ENCODE measurements around the gene JAKMIP1. TPM values are rescaled to one million over a fixed set of nuclear protein-coding genes. Genes with fewer than 3 reads are reported as not detected.
"Not testable (repeated sequence)": the region's sequence is repeated elsewhere in the genome, so short reads cannot be mapped to it uniquely, and the experiment has no call there.

The JAKMIP1 gene
- total RNA-seq, 1 experiment from 2014 or later: not detected

DNA sequence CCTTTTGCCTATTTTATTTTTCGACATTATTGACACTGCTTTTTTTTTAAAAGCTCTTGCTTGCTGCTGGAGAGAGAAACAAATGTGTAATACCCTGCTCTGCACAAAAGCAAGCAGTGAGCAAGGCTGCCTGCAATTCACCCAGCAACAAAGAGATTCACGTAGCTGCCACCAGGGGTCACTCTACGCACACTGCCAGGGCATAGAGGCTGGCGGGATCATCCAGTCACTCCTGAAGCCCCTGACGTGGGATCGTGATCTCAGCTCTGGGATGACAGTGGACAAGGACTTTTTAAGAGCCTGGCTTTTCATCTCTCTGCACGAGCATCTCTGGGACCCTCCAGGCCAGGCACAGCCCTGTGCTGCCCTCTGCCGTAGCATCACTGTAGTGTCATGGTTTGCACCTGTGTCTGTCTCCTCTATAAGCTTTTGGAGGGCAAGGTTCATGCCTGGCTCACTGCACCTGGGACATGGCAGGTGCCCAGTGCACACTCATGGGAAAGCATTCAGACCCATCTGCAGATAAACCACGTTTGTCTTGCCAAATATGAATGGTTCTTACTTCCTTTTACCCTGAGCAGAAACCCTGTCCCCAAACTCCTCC is 201.9 kb downstream of the JAKMIP1 start:
- H3K4me3 ChIP-seq: no peak overlapping the region
- DNase-seq: peak; percentile 64 to 88
- H3K4me1 ChIP-seq: 0 out of 2 replicates have a peak, but pooled peaks cover 6% of the 10 kb centered on the region
- H3K9me3 ChIP-seq (replicated peaks): no peaks in the 10 kb centered on the region
- no peaks in the 10 kb centered on the region for H3K27me3 ChIP-seq
- H3K27ac ChIP-seq: no peak overlapping the region
- no peaks in the 10 kb centered on the region for H3K36me3 ChIP-seq

DNA sequence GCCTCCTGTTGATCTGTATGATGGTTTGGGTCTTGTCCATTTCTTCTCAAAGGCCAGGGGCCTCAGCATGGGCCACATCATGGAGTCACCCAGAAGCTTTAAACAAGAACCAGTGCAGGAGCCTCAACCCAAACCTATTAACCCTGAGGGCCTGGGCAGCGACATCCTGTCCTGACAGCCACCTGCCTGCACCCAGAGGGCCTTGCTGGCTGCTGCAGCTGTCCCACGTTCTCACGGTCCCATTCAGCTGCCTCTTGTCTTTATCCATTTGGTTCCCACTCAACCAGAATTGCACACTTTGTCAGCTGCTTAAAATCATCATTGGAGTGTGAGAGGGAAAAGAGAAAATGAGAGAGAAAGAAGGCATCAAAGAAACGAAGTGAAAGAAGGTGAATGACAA is 203.7 kb downstream of the JAKMIP1 start:
- Histone ChIP-seq H3K4me3 (no peak overlapping the region), H3K27ac (peak overlapping the region; percentile 27; the same call in 1 of the 2 replicates), H3K9me3 (replicated peaks) (no peaks in the 10 kb centered on the region), H3K4me1 (0 out of 2 replicates have a peak, but pooled peaks cover 6% of the 10 kb centered on the region), H3K36me3 (no peaks in the 10 kb centered on the region), H3K27me3 (no peaks in the 10 kb centered on the region)
- DNase-seq: peak; percentile 75 to 86

DNA sequence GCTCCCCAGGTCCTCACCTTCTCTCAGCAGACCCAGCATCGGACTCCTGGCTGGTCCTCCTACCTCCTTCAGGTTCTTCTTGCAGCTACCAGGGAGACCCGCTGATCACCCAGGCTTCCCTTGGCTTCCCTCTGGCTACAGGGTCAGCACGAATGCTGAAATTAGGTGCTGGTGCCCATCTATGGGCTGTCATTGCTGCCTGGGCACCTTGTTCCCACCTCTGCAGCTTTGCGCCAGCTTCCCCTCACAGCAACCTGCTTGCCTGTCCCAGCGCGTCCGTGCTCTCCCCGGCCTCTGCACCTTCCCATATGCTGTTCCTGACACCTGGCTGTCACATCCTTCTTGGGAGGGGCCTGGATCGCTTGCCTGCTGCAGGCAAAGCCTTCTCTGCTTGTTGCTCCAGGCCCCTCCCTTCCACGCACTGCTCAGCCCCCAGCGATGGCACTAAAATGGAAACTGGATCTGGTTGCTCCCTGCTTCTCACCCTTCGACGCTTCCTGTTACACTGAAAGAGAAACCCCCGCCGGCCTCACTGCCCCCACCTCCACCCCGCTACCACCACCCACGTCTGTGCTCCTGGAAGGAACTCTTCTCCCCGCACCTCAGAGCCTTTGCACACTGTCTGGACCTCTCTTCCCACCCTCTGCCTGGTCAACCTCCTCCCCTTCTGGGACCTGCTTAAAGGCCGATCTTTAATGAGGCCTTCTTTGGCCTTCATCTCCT is 204.3 kb downstream of the JAKMIP1 start:
- peak in 1 of 2 experiments; percentile 35 for DNase-seq
- Histone ChIP-seq H3K27me3 (no peaks in the 10 kb centered on the region), H3K4me3 (no peak overlapping the region), H3K36me3 (no peaks in the 10 kb centered on the region), H3K4me1 (0 out of 2 replicates have a peak, but pooled peaks cover 6% of the 10 kb centered on the region), H3K9me3 (replicated peaks) (no peaks in the 10 kb centered on the region), H3K27ac (no peak overlapping the region)

DNA sequence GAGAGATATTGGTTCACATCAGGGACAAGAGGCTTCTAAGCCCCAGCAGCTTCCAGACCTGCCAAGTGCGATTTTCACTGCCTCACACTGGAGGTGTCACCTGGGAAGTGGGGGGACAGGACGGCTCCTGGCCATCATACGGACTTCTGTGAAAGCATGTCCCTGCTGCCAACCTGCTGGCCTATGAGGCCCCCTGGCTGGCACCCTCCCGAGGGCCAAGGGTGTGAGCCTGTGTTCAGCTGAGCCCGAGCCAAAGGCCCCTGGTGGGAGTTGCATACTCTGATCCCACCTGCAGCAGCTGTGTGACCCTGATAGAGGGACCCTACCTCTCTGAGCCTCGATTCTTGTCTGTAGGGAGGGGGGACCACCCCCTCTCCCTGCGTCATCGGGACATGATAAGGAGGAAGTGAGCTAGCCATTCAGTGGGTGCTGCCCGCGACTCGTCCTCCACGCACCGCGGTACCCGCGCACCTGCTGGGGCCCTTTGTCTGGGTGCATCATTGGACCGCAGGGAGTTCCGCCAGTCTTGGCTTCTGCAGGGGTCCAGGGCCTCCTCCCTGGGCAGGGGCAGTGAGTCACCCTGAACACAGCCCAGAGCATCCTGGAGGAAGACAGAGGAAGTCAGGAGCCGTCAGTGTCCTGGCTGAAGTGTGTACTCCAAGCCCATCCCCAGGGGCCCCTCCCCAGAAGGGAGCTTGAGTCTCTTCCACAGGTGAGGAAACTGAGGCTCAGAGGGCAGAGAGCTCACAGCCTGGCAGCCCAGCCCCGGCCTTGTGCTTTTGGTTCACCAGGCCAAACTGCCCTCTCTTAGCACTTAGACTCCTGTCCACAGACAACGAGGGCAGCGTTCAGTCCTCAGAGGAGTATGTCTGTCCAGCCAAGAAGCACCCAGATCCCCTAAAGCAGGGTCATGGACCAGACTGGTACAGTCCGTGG is 206.2 kb downstream of the JAKMIP1 start:
- no peak for DNase-seq
- Histone ChIP-seq H3K4me1 (0 out of 2 replicates have a peak, but pooled peaks cover 6% of the 10 kb centered on the region), H3K4me3 (no peak overlapping the region), H3K27me3 (0 out of 2 replicates have a peak, but pooled peaks cover 5% of the 10 kb centered on the region), H3K36me3 (no peaks in the 10 kb centered on the region), H3K9me3 (replicated peaks) (no peaks in the 10 kb centered on the region), H3K27ac (no peak overlapping the region)

DNA sequence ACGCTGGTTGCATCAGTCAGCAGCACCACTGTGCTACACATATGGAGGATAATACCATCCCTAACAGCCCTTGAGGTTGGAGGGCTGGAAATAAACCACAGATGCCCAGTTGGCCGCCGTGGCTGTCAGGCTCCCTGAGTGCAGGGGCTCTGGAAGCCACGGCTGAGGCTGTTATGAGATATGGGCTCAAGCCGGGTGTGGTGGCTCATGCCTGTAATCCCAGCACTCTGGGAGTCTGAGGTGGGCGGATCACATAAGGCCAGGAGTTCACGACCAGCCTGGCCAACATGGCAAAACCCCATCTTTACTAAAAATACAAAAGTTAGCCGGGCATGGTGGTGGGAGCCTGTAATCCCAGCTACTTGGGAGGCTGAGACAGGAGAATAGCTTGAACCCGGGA is 207.0 kb downstream of the JAKMIP1 start:
- not testable (repeated sequence) for H3K27ac ChIP-seq; H3K4me1 ChIP-seq; H3K4me3 ChIP-seq; H3K36me3 ChIP-seq; H3K27me3 ChIP-seq; H3K9me3 ChIP-seq (replicated peaks)
- DNase-seq: peak in 1 of 2 experiments; percentile 34

DNA sequence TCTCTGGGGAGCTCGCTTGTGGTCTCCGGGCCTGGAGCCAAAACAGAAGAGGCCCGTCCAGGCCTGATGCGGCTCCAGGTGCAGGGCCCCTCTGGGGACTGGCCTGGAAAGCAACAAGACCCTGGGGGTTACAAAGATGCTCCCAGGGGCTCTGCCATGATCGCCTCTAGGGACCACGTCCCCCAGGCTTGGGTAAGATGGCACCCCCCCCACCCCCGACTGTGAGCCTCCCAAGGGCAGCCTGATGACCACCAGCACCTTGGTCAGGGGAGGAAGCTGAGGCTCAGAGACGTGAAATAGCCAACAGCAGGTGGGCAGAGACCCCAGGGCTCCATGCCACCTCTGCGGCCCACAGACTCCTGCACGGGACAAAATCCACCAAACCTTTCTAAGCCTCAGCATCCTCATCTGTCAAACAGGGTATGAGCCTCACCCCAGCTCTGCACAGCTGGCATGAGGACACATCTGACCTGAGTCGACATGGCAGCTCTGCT is 207.5 kb downstream of the JAKMIP1 start:
- peak in 1 of 2 experiments; percentile 50 for DNase-seq
- Histone ChIP-seq H3K9me3 (replicated peaks) (no peaks in the 10 kb centered on the region), H3K4me1 (0 out of 2 replicates have a peak, but pooled peaks cover 6% of the 10 kb centered on the region), H3K4me3 (no peak overlapping the region), H3K27ac (no peak overlapping the region), H3K36me3 (no peaks in the 10 kb centered on the region), H3K27me3 (0 out of 2 replicates have a peak, but pooled peaks cover 5% of the 10 kb centered on the region)

DNA sequence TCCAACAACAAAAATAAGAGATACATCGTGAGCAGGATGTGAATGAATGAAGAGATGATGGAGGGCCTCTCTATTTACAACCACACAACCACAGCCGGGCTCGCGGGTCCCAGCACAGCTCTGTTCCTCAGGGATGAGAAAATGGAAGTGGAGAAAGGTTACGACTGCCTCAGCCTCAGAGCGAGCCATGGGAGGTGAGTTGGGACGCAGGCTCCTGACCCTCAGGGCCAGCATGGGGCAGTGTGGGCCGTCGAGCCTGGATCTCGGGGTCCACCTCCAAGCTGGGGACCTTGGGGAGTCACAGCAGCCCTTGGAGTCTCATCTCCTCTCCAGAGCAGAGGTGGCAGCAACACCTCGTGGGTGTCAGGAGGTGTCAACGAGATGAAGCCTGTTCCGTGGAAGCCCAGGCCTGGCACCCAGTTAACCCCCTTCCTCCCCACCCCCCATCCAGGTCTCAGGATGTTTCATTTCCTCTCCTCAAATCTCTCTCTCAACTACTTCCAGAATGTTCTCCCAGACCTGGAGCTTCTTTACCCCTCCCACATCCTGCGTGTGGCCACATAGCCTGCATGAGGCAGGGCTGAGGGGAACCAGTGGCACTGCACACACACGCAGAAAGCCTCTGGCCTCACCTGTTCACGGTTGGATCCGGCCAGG is 208.1 kb downstream of the JAKMIP1 start:
- Histone ChIP-seq H3K27ac (no peak overlapping the region), H3K4me3 (no peak overlapping the region), H3K9me3 (replicated peaks) (no peaks in the 10 kb centered on the region), H3K36me3 (no peaks in the 10 kb centered on the region), H3K4me1 (0 out of 2 replicates have a peak, but pooled peaks cover 6% of the 10 kb centered on the region), H3K27me3 (0 out of 2 replicates have a peak, but pooled peaks cover 5% of the 10 kb centered on the region)
- peak in 1 of 2 experiments; percentile 42 for DNase-seq

DNA sequence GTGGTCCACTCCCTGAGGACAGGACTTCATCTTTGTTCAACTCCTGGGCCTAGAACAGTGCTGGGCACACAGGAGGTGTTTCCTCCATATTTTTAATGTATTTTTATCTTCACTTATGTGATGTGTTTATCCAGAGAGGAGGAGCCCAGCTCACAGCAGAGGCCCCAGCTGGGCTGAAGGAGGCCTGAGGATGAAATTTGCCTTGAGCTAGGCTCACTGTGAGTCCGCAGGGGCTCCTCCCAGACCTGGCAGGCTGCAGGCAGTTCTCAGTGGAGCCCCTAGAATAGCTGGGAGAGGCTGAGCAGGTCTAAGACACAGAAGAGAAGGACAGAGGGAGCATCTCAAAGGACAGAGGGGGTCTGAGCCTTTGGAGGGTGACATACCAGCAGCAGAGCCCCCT is 208.9 kb downstream of the JAKMIP1 start:
- Histone ChIP-seq H3K4me3 (no peak overlapping the region), H3K36me3 (no peaks in the 10 kb centered on the region), H3K9me3 (replicated peaks) (no peaks in the 10 kb centered on the region), H3K27me3 (0 out of 2 replicates have a peak, but pooled peaks cover 5% of the 10 kb centered on the region), H3K4me1 (0 out of 2 replicates have a peak, but pooled peaks cover under 1% of the 10 kb centered on the region), H3K27ac (no peak overlapping the region)
- DNase-seq: no peak

DNA sequence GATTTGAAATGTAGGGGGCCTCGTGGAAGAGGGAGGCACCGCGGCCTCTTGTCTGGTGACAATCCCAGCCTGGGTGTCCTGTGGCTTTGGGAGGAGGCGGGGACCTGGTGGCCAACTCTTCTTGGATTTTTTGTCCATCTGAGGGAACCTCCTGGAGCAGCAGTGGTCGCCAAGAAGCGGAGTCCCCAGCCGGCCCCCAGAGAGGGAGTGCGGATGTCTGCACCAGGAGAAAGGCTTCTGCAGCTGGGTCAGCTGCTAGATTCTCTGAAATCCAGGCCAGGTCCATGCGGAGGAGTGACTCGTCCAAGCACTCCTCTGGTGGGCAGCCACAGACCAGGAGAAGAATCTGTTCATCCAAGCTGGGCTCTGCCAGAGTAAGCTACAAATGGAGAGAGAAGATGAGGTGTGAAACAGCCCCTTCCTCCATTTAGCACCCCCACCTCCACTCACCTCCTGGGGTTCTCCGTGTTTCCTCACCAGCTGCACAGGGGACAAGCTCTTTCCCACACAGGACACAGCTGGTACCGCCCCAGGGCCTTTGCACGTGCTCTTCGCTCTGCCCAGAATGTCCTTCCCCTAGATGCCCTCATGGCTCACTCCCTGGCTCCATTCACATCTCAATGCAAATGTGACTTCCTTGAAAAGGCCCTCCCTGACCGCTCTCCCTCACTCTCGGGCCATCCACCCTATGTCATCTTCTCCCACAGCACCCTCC is 209.7 kb downstream of the JAKMIP1 start:
- Histone ChIP-seq H3K27ac (no peak overlapping the region), H3K36me3 (no peaks in the 10 kb centered on the region), H3K4me3 (no peak overlapping the region), H3K9me3 (replicated peaks) (no peaks in the 10 kb centered on the region; the same call in 1 of the 2 replicates), H3K4me1 (no peaks in the 10 kb centered on the region), H3K27me3 (0 out of 2 replicates have a peak, but pooled peaks cover 5% of the 10 kb centered on the region)
- no peak for DNase-seq

DNA sequence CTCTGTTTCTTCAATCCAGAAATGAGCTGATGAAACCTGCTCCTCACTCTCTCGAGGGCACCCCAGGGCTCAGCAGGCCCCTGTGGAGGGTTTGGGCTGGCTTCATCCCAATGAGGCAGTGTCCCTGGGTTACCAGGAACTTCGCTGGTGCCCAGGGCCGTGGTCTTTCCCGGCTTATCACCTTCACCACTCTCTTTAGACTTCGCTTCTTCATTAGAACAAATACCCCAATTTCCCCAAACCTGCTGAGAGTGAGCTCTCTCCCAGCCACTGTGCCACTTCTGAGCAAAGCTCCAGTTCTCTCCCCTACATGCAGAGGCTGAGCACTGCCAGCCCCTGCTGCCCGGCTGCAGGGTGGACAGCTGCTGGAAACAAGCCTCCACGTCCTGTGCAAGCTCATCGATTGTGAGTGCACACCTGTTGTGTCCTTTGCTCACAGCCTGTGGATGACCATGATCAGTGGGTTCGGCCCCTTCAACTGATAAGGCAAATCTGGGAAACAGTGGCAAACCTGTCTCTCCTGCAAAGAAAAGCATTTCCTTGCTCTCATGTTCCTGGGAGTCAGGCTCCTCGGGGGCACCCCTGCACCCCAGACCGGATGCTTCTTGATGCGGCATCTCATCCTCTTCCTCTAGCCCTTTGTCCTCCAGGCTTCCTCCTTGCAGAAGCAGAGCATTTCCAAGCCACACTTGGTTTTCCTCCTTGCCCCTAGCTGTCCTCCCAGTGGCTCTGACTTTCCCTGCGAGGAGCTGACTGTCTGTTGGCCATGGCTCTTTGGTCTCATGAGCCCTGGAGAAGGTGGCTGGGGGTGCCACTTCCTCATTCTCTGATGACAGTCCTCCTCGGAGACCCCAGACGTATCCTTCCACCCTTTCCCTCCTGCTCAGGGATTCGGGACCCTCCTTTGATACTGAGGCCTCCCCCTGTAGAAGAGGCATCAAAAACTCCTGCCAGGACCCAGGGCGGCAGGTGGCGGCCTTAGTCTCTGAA is 210.8 kb downstream of the JAKMIP1 start:
- no peak for DNase-seq
- Histone ChIP-seq H3K36me3 (no peaks in the 10 kb centered on the region), H3K27me3 (0 out of 2 replicates have a peak, but pooled peaks cover 5% of the 10 kb centered on the region), H3K4me3 (no peak overlapping the region), H3K27ac (no peak overlapping the region), H3K4me1 (no peaks in the 10 kb centered on the region), H3K9me3 (replicated peaks) (no peaks in the 10 kb centered on the region; the same call in 1 of the 2 replicates)

DNA sequence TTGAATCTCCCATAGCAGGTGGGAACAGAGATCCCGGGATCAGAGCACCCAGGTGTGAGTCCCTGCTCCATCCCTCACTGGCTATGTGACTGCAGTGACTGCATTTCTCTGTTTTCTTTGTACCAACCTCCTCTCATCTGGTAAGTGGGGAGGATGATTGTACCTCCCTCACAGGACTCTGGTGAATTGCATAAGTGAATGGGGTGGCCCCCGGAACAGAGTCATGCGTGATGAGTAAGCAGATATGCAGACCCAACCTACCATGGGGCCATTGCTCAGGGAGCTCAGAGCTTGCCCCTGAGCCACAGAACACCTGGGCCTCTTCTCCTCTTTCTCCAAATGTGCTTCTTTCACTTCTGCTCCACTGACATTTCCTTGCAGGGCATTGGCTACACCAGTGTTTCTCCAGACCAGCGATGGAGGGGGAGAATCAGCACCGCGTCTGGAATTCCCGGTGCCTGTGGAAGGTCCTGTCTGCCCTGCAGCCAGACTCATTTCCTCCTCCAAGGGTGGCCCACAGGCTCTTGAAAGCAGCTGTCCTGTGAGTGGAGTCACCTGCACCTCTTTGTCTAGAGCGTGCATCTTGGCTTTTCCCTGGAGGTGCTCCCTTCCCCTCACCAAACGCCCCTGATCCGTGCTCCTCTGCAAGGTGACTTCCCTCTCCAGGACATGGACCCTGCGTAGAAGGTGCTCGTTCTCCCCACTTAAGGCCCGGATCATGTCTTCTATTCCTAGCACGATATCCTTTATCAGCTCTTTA is 212.1 kb downstream of the JAKMIP1 start:
- H3K36me3 ChIP-seq: no peaks in the 10 kb centered on the region
- DNase-seq: no peak
- H3K27ac ChIP-seq: no peak overlapping the region
- no peaks in the 10 kb centered on the region for H3K4me1 ChIP-seq
- no peak overlapping the region for H3K4me3 ChIP-seq
- H3K9me3 ChIP-seq (replicated peaks): no peaks in the 10 kb centered on the region; the same call in 1 of the 2 replicates
- 0 out of 2 replicates have a peak, but pooled peaks cover 5% of the 10 kb centered on the region for H3K27me3 ChIP-seq

DNA sequence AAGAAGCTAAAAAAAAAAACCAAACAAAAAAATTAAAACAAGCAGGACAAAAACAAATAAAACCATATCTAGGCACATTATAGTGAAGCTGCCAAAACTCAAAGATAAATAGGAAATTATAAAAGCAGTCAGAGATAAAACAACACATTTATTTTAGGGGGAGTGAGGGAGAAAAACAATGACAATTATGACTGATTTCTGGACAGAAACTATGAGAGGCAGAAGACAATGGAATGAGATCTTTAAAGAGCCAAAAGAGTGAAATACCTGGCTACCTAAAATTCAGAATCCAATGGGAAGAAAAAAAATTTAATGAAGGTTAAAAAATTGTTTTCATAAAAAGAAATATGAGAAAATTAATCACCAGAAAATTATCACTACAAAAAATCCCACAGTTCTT is 215.5 kb downstream of the JAKMIP1 start:
- Histone ChIP-seq H3K27me3 (0 out of 2 replicates have a peak, but pooled peaks cover 5% of the 10 kb centered on the region), H3K36me3 (no peaks in the 10 kb centered on the region), H3K4me1 (no peaks in the 10 kb centered on the region), H3K4me3 (no peak overlapping the region), H3K9me3 (replicated peaks) (no peaks in the 10 kb centered on the region; the same call in 1 of the 2 replicates), H3K27ac (no peak overlapping the region)
- DNase-seq: no peak
